GM06990 (cell line): ENCODE measurements around the gene SLC35F1.

ENCODE experiments used
- DNase-seq: peaks from one replicate; pipeline ENCODE4 v3.0.0-alpha.2; 2011; ENCODE audit not compliant: insufficient read length; ENCODE audit errors: extremely low read depth
- H3K27me3 ChIP-seq: replicated peaks from 2 replicates; pipeline ENCODE4 v1.6.0; 2011; ENCODE audit warnings: low read length; ENCODE audit not compliant: control insufficient read depth, insufficient read depth
- H3K36me3 ChIP-seq: 2 replicates; pipeline ENCODE4 v1.5.1; 2011; ENCODE audit warnings: low read length; ENCODE audit not compliant: control insufficient read depth, insufficient read depth
- H3K4me3 ChIP-seq: replicated peaks from 2 replicates; pipeline ENCODE4 v1.5.1; 2011; ENCODE audit warnings: low read depth, mild to moderate bottlenecking, control low read depth, low read length
- CTCF ChIP-seq: IDR thresholded peaks from 2 replicates; pipeline ENCODE4 v1.5.1; 2011; ENCODE audit warnings: low read length, control low read depth, mild to moderate bottlenecking, inconsistent platforms; ENCODE audit not compliant: insufficient read depth, poor library complexity, severe bottlenecking

SLC35F1 gene

GRCh38 chr6:118326712-118327111 lies 419.6 kb downstream of the SLC35F1 start:
- DNase-seq, result no peak
- H3K36me3 ChIP-seq, result no peaks in the 10 kb centered on the region
- H3K4me3 ChIP-seq, result no peak overlapping the region
- TF ChIP-seq CTCF, result no peak
- H3K27me3 ChIP-seq, result no peaks in the 10 kb centered on the region

- H3K36me3 ChIP-seq, result no peaks in the 10 kb centered on the region
- DNase-seq, result no peak
Observed at GRCh38 chr6:118327237-118327636, 420.2 kb downstream of the SLC35F1 start.

GRCh38 chr6:118333772-118334171 lies 426.7 kb downstream of the SLC35F1 start:
- Histone ChIP-seq H3K27me3 (no peaks in the 10 kb centered on the region), H3K4me3 (no peak overlapping the region), H3K36me3 (no peaks in the 10 kb centered on the region)
- no peak for DNase-seq
- TF ChIP-seq CTCF, result no peak

More at GRCh38 chr6:118327237-118327636, 420.2 kb downstream of the SLC35F1 start:
- no peaks in the 10 kb centered on the region for H3K27me3 ChIP-seq
- H3K4me3 ChIP-seq, result no peak overlapping the region
- TF ChIP-seq CTCF, result no peak

DNA sequence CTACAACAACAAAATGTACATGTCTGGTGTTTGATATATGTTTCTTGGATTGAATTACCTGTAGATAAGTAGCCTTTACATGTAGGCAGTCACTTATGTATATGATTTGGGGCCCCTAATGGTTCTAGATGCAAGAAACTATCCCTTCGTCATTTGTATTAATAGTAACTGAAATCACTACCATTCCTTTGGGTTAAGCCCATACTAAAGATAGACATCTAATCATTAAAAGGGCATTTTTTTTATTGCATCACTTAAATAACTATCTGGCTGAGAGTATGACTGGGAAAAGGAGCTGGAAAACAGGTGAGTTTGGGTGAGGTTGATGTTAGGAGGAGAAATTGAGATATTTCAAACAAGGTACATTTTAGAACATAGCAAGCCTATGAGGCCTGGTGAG lies 427.6 kb downstream of the SLC35F1 start:
- H3K4me3 ChIP-seq, result no peak overlapping the region
- no peaks in the 10 kb centered on the region for H3K27me3 ChIP-seq
- no peak for TF ChIP-seq CTCF
- DNase-seq, result no peak
- H3K36me3 ChIP-seq, result no peaks in the 10 kb centered on the region

- Histone ChIP-seq H3K36me3 (no peaks in the 10 kb centered on the region), H3K4me3 (no peak overlapping the region), H3K27me3 (no peaks in the 10 kb centered on the region)
- no peak for TF ChIP-seq CTCF
- DNase-seq, result no peak
Observed at GRCh38 chr6:118335325-118335816, 428.3 kb downstream of the SLC35F1 start.
